Forelimb muscle (tissue), 1 donor: ENCODE results near the gene PP2D1. TPM values are rescaled to one million over a fixed set of nuclear protein-coding genes. Genes with fewer than 3 reads are reported as not detected.
"Not testable (repeated sequence)": the region's sequence is repeated elsewhere in the genome, so short reads cannot be mapped to it uniquely, and the experiment has no call there.

Source experiments
- DNase-seq: peaks from one replicate; pipeline ENCODE4 v3.0.0-alpha.2; 2013; ENCODE audit warnings: low read depth
- polyA plus RNA-seq: library from polyadenylated mRNA; unstranded; fragments of 120-200 nt; gene quantifications from one replicate; pipeline ENCODE4 v1.2.1, GENCODE V29; 2013; ENCODE audit not compliant: insufficient read length

PP2D1 gene, protein sequence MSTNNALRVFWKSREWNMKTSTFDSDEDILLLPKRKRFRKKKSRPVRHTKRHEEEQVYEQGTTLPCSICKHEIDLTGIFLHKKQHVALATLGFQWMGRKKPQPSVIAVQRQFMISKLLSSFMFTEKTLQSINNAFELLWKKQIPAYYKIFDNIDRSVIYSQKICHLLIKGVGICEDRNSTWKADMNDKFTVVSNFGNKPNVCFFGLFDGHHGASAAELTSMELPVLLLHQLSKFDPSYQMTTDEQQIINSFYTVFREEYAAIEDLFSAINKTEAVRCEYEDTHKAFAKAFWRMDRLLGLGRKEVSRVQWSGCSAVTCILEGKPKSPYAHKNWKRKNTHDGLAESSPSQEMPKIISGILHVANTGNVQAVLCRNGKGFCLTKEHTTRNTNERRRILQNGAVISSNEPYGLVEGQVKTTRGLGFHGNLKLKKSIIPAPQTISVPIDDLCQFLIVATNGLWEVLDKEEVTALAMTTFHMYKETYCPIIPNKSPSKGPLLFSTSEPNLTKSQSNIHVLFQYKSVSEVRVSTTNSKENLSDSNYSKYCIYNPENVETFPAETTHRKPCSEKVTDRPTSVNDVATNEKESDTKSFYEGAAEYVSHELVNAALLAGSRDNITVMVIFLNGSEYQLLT
- polyA plus RNA-seq, result 0.39 TPM

DNA sequence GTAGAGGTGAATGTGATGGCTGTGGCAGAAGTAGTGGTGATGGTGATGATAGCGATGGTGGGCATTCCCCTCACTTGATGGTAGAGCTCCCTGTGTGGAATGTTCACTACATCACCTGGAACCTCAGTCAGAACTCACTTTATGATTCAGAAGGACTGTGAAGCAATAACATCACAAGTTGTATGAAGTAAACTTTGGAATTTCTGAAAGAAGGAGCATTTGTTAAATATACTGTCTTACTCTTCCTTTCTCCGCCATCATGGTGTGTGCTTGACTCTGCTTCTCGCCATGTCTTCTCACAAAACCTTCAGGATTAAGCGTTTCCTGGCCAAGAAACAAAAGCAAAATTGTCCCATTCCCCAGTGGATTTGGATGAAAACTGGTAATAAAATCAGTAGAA is at the start of gene PP2D1:
TSS of gene PP2D1 (minus strand) at position 101 of the 400 bp plus-strand sequence. CDS start 192 bp downstream, outside the sequence.
- DNase-seq, result no peak

DNA sequence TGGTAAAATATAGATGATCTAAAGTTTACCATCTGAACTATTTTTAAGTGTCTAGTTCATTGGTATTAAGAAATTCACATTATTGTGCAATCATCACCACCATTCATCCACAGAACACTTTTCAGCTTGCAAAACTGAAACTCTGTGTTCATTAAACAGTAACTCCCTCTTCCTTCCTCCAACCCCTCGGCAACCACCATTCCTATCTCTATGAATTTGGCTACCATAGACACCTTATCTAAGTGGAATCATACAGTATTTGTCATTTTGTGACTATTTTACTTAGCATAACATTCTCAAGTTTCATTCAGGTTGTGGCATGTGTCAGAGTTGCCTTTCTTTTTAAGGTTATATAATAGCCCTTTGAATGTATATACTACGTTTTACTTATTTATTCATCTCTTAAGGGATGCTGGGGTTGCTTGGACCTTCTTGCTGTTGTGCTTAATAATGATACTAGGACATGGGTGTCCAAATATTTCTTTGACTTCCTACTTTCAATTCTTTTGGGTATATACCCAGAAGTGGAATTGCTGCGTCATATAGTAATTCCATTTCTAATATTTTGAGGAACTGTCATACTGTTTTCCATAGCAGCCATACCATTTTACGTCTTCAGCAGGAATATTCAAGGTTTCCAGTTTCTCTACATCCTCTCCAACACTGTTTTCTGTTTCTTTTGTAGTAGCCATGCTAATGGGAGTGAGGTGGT is 49.1 kb upstream of the PP2D1 start:
- no peak for DNase-seq

DNA sequence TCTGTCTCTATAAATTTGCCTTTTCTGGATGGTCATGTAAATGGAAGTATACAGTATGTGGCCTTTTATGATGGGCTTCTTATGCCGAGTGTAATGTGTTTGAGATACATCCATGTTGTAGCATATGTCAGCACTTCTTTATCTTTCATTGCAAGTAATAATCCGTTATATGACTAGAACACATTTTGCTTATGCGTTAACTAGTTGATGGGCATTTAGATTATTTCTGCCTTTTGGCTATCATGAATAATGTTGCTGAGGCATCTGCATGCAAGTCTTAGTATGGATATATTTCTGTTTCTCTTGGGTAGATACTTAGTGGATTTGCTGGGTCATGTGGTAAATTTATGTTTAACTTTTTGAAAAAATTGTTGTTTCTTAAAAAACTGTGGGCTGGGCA is 47.9 kb upstream of the PP2D1 start:
- no peak for DNase-seq

DNA sequence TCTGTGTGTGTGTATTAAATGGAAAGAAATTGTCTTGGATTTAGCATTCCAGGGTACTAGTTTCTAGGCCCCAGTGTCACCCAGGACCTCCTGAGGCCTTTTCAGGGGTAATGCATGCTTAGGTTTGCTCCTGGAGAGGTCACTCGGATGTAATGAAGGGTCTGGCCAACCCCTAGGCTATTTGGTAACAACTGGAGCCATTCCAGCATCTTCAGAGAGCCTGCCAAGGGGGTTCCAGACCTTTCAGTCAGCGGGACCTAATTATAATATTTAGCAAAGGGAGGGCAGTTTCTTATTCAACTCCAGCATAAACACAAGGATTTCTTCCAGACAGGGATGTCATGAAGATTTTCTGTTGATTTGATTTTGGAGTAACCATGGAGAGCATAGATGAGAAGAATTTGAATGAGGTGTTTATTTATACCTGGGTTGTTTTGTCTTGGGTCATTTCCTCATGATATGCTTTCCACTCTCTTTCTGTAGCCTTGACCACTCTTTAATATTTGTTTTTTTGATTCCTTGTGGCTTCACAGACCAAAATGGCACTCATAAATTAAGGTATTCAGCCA is 45.6 kb upstream of the PP2D1 start:
- no peak for DNase-seq

DNA sequence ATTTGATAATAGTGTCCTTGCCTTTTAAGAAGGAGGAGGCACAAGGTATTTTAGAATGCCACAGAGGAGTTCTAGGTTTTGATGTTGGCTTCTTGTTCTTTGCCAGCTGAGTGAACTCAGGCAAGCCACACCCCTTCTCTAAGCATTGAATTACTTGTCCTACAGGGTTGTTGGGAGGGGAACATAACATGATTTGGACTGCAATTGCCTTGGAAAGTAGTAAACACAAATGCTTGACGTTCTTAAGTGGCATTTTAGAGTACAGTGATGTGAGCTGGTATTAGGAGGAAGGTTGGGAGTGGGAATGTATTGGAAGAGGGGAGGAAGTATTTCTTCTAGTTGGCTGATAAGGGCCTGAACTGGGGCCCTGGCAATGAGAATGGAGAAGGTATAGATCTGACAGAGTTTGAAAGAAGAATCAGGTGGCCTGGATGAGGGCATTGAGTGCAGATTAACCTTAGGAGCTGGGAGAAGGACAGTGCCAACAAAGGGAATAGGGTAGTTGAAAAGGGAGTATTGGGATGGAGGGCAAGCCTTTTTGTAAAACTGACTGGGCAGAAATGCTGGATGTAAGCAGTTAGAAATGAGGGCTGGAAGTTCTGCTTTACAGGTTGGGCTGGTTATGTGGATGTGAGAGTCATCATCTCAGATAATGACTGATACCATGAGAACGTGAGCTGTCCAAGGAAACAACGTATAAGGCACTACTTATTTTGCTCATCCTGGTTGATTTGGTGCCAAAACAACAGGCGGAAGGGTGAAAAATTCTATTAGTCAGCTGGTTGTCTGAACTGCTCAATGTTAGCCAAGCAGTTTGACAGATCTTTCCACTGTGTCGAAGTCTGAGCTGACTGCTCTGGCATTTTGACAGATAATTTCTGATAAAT is 44.9 kb upstream of the PP2D1 start:
- DNase-seq, result no peak

DNA sequence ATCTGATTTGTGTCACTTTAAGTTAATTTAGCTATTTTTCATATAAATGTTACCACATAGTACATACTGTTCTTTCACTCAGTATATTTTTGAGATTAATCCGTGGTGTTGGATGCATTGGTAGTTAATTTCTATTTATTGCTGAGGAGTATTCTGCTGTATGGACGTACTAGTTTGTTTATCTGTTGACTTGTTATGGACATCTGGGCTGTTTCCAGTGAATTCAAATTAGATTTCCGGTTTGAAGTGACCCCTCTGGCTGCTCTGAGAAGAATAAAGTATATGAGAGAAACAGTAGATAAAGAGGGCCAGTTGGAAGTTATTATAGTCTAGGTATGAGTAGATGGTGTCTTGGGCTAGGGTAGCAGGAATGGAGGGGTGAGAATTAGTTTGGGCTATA is 43.8 kb upstream of the PP2D1 start:
- no peak for DNase-seq

DNA sequence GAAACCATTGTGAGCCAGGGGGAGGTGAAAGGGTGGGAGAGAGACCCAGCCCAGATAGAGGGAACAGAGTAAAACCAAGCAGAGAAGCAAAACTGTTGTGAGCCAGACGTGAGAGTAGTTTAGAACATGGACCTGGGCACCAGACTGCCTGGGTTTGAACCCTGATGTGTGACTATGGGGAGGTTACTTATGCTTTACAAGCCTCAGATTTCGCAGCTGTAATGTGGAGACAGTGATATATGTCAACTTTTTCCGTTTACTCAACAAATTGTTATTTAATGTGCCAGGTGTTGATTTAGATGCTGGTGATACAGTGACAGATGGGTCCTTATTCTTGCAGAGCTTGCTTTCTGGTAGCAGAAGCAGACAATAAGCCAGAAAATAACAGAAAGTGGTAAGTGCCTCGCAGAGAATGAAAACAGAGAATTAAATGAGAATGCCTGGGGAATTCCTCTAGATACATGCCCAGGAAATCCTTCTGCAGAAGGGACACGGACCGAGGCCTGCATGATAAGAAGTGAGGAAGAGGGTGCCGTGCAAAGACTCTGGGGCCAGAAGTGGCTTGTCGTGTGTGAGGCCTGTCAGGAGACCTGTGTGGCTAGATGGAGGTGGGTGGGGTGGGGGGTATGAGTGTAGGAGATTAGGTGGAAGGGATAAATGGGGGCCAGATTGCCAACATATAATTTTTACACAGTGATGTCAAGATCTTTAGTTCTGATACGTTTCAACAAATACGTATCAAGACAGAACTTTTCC is 43.1 kb upstream of the PP2D1 start:
- no peak for DNase-seq

DNA sequence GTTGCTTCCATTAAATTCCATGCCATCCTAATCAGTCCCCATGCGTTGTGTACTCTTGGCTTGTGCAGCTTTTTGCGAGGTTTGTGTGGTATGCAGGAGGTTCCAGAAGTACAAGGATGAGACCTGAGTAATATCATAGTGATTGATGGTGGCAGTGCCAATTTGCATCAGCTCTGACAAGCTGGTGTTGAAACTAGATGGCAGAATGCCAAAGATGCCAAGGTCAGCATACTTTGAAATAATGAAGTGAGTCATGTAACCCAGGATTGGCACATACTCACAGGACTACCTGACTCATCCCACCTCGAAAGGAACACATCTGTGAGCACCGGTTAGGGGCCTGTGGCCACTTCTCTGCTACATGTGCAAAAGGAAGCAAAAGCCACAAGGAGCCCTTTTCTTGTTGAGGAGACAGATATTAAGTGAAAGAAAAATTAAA is 42.5 kb upstream of the PP2D1 start:
- DNase-seq, result no peak

DNA sequence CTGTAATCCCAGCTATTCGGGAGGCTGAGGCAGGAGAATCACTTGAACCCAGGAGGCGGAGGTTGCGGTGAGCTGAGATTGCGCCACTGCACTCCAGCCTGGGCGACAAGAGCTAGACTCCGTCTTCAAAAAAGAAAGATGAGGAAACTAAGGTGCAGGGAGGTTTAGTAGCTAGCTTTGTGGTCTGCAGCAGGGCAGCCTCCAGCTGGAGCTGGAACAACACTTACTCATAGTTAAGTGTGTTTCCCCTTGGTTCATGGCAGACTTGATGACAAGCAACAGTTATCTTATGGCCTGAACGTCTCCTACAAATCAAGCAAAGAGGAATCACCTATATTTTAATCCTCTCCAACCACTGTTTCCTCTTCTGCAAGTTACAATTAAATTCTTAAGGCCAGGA is 40.8 kb upstream of the PP2D1 start:
- no peak for DNase-seq

DNA sequence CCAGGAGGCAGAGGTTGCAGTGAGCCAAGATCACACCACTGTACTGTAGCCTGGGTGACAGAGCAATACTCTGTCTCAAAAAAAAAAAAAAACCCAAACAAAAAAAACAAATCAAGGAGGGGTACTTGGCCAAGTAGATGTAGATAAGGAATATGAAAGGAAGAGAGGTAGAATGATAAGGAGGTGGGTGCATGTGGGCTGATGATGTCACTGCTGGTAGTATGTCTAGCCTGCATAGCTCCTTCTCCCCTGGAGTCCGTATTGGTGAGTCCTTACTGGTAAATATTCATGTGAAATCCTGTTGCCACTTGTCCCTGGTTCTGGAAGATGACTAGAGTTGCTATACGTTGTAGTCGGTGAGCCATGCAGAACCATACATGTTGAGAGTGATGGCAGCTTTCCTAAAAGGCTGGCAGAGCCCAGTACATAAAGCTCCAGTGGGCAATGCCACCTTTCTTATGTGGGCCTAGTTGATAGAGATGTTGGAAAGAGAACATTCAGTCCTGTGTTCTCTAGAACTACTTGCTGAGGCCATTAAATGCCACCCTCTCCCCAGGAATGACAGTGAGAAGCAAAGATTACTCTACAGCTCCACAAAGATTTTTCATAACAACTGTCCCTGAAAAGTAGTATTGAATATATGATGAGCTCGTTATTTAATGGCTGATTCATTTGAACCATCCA is 39.2 kb upstream of the PP2D1 start:
- no peak for DNase-seq

DNA sequence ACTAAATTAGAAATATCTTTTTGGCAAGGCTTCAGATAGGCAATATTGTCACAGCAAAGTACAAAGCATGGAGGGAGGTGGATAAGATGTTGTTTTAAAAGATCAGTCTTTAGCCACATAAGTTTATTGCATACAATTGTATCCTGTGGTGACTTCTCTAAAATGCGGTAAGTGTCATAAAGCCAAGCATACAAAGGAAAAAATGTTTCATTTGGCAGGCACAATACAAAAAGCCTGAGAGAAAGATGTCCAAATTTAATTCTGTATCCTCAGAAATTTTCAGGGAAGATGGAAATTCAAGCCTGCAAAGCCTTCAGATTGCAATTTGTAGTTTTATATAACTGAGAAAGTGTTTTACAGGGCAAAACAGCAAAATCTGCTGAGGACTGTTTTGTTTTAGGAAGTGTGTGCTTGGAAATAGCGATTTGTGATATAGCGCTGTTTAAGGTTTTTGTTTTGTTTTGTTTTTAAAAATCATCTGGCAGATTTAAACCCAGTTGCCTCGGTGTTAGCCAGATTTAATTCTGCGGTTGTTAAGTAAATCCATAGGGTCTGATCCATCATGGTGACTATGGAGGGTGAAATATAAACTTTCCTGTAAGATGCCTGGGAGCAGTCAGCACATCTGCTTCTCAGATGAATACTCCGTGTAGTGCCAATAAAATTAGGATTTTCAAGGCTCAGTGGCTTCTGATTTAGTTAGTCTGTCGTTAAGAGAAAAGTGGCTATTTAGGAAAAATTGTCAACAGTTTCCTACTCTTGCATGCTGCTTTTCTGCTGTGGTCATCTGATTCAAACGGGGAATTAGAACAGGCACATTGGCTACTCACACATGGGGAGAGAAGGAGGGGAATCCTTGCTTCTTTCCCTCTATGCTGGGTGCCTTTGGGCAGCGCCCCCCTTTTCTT is 36.2 kb upstream of the PP2D1 start:
- no peak for DNase-seq

DNA sequence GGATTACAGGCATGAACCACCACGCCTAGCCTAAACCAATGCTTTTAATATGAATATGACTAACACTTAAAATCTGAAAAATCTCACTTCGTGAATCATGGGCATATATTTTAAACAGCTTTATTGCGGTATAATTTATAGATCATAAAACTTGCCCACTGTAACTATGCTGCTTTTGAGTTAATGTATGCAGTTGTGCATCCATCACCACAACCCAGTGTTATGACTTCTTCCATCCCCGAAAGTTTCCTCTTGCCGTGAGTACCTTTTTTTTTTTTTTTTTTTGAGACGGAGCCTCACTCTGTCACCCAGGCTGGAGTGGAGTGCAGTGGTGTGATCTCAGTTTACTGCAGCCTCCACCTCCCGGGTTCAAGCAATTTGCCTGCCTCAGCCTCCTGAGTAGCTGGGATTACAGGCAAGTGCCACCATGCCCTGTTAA is 35.3 kb upstream of the PP2D1 start:
- DNase-seq, result no peak

DNA sequence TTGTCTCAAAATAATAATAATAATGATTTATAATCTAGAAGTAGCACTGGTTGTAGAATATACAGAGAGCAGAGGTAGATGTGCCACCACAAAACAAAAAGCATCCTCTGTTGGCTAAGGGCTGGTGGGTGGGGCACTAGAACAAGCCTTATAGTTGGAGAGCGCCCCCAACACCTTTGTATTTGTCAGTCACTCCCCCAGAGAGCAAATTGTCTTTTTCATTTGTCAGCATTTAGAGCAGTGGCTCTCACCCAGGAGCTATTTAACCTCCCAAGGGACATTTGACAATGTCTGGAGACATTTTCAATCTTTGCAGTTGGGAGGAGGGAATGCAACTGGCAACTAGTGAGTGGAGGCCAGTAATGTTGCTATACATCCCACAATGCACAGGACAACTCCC is 34.5 kb upstream of the PP2D1 start:
- DNase-seq, result no peak

DNA sequence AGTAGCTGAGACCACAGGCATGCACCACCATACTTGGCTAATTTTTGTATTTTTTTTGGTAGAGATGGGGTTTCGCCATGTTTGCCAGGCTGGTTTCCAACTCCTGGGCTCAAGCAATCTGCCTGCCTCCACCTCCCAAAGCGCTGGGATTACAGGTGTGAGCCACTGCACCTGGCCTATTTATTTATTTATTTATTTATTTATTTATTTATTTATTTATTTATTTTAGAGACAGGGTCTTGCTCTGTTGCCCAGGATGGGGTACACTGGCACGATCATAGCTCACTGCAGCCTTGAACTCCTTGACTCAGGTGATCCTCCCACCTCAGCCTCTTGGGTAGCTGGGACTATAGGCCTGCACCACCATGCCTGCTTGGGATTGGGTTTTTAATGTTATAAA is 33.1 kb upstream of the PP2D1 start:
- DNase-seq, result not testable (repeated sequence)

DNA sequence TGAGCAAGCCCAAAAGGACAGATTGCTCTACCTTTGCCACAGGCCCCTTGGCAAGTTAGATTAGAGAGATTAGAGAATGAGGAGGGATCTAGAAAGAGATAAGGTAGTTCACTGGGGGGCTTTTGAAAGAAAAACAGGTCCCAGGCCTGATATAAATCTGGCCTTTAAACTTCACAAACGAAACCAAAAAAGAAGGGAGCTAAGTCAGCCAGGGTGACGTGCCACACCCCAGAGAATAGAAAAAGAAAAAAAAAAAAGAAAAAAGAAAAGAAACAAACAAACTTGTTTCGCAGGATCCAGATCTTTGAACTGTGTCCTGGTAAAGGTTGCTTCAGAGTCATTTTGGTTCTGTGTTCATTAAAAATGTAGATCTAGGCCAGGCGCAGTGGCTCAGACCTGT is 31.8 kb upstream of the PP2D1 start:
- DNase-seq, result no peak

DNA sequence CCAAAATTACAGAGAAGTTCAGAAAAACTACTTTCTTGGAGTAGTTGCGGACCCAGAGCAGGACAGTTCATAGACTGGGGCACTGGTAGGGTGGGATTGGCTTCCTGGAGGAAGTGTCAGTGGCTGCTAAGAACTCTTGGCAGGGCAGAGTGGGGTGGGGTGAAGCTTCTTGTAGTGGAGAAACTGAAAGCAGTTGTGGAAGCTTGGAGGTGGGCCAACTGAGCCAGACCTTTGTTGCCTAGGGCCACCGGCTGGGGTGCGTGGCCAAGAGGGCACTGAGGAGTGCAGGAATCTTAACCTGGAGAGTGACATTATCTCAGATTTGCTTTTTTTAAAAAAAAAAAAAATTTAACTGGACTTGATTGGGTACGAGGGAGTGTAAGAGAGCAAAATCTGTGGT is 31.3 kb upstream of the PP2D1 start:
- DNase-seq, result no peak

DNA sequence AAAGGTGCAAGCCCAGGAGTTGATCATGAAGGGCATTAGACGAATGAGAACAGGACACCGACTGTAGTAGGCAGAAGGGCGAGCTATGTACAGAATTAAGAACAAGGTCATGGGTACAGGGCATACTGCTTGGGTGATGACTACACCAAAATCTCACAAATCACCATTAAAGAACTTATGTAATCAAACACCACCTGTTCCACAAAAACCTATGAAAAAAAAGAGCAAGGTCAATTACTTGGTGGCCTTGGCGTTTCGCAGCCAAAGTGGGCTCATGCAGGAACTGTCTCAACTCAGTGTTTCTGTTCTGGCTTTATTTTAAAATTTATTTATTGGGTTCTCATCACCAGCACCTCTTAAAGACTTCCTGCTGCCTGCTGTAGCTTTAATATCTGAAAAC is 30.3 kb upstream of the PP2D1 start:
- DNase-seq, result no peak

DNA sequence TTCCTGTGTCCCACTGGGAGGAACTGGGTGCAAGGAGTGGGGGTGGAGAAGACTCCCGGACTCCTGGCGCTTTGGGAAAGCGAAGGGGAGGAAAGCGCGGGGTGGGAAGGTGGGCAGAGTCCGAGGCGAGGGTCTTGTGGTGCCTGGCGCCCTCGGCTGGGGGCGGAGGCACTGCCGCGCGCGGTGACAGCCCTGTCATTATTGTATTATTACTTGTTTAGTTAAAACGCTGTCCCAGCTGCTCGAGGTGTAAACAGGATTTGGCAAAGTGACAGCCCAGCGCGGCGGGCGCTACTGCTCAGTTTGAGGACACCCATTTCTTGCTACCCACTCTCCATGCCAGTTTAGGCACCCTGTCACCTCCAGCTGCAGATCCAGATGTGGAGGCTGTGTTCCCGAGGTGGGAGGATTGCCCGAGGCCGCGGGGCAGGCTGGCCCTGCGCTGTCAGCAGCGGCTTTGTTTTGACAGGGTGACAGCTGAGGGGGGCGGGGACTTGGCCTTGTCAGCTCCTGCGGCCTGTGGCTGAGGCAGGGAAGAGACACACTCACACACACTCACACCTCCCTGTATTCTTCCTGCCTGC is 29.2 kb upstream of the PP2D1 start:
- no peak for DNase-seq
